Pancreas (tissue), 10 donors: ENCODE results near the gene HIPK2. TPM values are rescaled to one million over a fixed set of nuclear protein-coding genes. Genes with fewer than 3 reads are reported as not detected.

Experiments used
- ATAC-seq, 4 donors: fragments of 200-7000 bp; cut with Tn5 transposase; one replicate each; pipeline versions ENCODE4 v1.8.0 to v1.9.1; 2020; ENCODE audit warnings: mild to moderate bottlenecking in 4 of 4, moderate library complexity in 4 of 4
- DNase-seq, 6 donors: peaks; one replicate each; pipeline ENCODE4 v3.0.0-alpha.2; 2020
- FAIRE-seq: peaks from 2 replicates; lab custom pipeline; 2012; peaks lifted over from hg19 to GRCh38; lab: Jason Lieb, UNC
- H3K27ac ChIP-seq, 4 donors: fragments of 200-600 bp; sonication (generic); 1 replicate in 3 of 4; 2 replicates in 1 of 4; pipeline versions ENCODE4 v1.5.0 to v1.8.0; 2020
- H3K27me3 ChIP-seq, 4 donors: fragments of 200-600 bp; one replicate each; pipeline ENCODE4 v1.8.0; 2021
- H3K36me3 ChIP-seq, 3 donors: fragments of 200-600 bp; sonication (generic) in 1 of 3; one replicate each; pipeline versions ENCODE4 v1.5.0 to v1.8.0; 2020 to 2021
- H3K4me1 ChIP-seq, 3 donors: fragments of 200-600 bp; one replicate each; pipeline ENCODE4 v1.8.0; 2021
- H3K4me3 ChIP-seq, 4 donors: fragments of 200-600 bp; sonication (generic) in 2 of 4; one replicate each; pipeline versions ENCODE4 v1.5.0 to v1.8.0; 2020 to 2021
- H3K9me3 ChIP-seq, 4 donors: fragments of 200-600 bp; one replicate each; pipeline ENCODE4 v1.8.0; 2021
- CTCF ChIP-seq, 4 donors: fragments of 200-600 bp; sonication (generic) in 3 of 4; IDR thresholded peaks; one replicate each; pipeline versions ENCODE4 v1.5.0 to v1.8.0; 2021; ENCODE audit warnings: antibody characterized with exemption in 4 of 4
- WGBS, 2 donors: extraction: QIAGEN DNeasy Blood & Tissue Kit; methylation state at CpG; one replicate each; pipeline ENCODE4 v1.1.7; 2013; 5-methylcytosine and 5-hydroxymethylcytosine counted together
- intact Hi-C, 3 donors: fragments of 100-400 bp; cut with DNase I; formaldehyde crosslinking; loops; one replicate each; pipeline versions ENCODE4 v1.11.1 to v1.14.2; 2022
- polyA plus RNA-seq, 2 donors: library from polyadenylated mRNA; stranded (reverse); fragments of 200-250 nt; gene quantifications; one replicate each; pipeline ENCODE4 v1.2.3, GENCODE V29; 2013
- total RNA-seq, 6 donors: library from RNA; stranded (reverse); fragmentation: NEBNext Ultra II Directional in 4 of 6; extraction: Animal tissue kit (Norgen Biotek cat#: 25700) in 4 of 6; gene quantifications; one replicate each; pipeline versions ENCODE4 v1.2.1 to v1.2.4, GENCODE V29; 2021 to 2023
- donor health status: healthy with polysubstance abuse.
- donor health status: DM: no; HTN: no; CAD: no; lungs with moderate emphysema.
- donor health status: DM: no; HTN: no; CAD: no.
- donor health status: control.
- donor health status: control.
- donor health status: Bipolar disorder and iron deficiency.
- donor health status: DM: yes; HTN: yes; CAD: no.
- donor health status: DM: no; HTN: no; CAD: no.
- donor health status: DM: no; HTN: no; CAD: no.
- donor health status: DM: yes; HTN: yes; CAD: no.

Gene HIPK2
- total and polyA plus RNA-seq, 8 donors: 6.7 to 49.0 (median 24.7) TPM

- intact Hi-C loops: no loop called here
- no peak for FAIRE-seq
- peaks cover 13 to 17% (median 14%) of the 10 kb centered on the region in 3 donors for H3K4me1 ChIP-seq
- H3K4me3 ChIP-seq: no peak overlapping the region
- no peaks in the 10 kb centered on the region for H3K36me3 ChIP-seq
- no peak for DNase-seq
- peak overlapping the region in 1 of 4 donors; percentile 2 for H3K27ac ChIP-seq
- no peak for TF ChIP-seq CTCF (IDR thresholded peaks at IDR 0.05)
- H3K27me3 ChIP-seq: no peaks in the 10 kb centered on the region
- peak; percentile 44 to 78 (median 61) for ATAC-seq
- WGBS, 2 donors: 46 to 47% methylated on average over 10 of the region's 10 CpGs
- H3K9me3 ChIP-seq: no peaks in the 10 kb centered on the region
These were observed 80.7 kb downstream of the HIPK2 start for GRCh38 chr7:139697056-139697455.

- Histone ChIP-seq H3K36me3 (no peaks in the 10 kb centered on the region), H3K27ac (peak overlapping the region in 1 of 4 donors; percentile 2), H3K9me3 (no peaks in the 10 kb centered on the region), H3K27me3 (no peaks in the 10 kb centered on the region), H3K4me3 (no peak overlapping the region), H3K4me1 (peaks cover 16 to 18% (median 17%) of the 10 kb centered on the region in 3 donors)
- TF ChIP-seq CTCF (IDR thresholded peaks at IDR 0.05): no peak
- ATAC-seq (peak in 1 of 4 donors; percentile 11), DNase-seq (no peak), FAIRE-seq (no peak)
- 65 to 70% methylated on average over 4 of the region's 4 CpGs for WGBS, 2 donors
- intact Hi-C loops: no loop called here
These were observed 81.2 kb downstream of the HIPK2 start for GRCh38 chr7:139696552-139696951.

GRCh38 chr7:139695588-139695987 is 82.2 kb downstream of the HIPK2 start:
- DNase-seq (no peak), ATAC-seq (no peak), FAIRE-seq (no peak)
- intact Hi-C loops: no loop called here
- H3K4me1 ChIP-seq: peaks cover 24 to 27% (median 27%) of the 10 kb centered on the region in 3 donors
- 77 to 93% methylated on average over 1 of the region's 1 CpG for WGBS, 2 donors
- no peaks in the 10 kb centered on the region for H3K27me3 ChIP-seq
- no peak overlapping the region for H3K27ac ChIP-seq
- H3K36me3 ChIP-seq: no peaks in the 10 kb centered on the region
- H3K4me3 ChIP-seq: no peak overlapping the region
- no peaks in the 10 kb centered on the region for H3K9me3 ChIP-seq
- no peak for TF ChIP-seq CTCF (IDR thresholded peaks at IDR 0.05)

- peaks cover 28 to 31% (median 28%) of the 10 kb centered on the region in 3 donors for H3K4me1 ChIP-seq
- no peak overlapping the region for H3K27ac ChIP-seq
- no peak for DNase-seq
- no peaks in the 10 kb centered on the region for H3K9me3 ChIP-seq
- no peak for TF ChIP-seq CTCF (IDR thresholded peaks at IDR 0.05)
- no peak overlapping the region for H3K4me3 ChIP-seq
- 92 to 94% methylated on average over 14 of the region's 14 CpGs for WGBS, 2 donors
- intact Hi-C loops: no loop called here
- no peaks in the 10 kb centered on the region for H3K36me3 ChIP-seq
- H3K27me3 ChIP-seq: no peaks in the 10 kb centered on the region
- ATAC-seq: no peak
- FAIRE-seq: no peak
These were observed 82.7 kb downstream of the HIPK2 start for GRCh38 chr7:139695051-139695450.

GRCh38 chr7:139694389-139694676 is 83.5 kb downstream of the HIPK2 start:
- intact Hi-C loops: no loop called here
- Histone ChIP-seq H3K36me3 (no peaks in the 10 kb centered on the region), H3K9me3 (no peaks in the 10 kb centered on the region), H3K27me3 (no peaks in the 10 kb centered on the region), H3K27ac (no peak overlapping the region), H3K4me3 (no peak overlapping the region), H3K4me1 (peaks cover 28 to 31% (median 28%) of the 10 kb centered on the region in 3 donors)
- FAIRE-seq: no peak
- WGBS, 2 donors: 84 to 90% methylated on average over 8 of the region's 8 CpGs
- no peak for TF ChIP-seq CTCF (IDR thresholded peaks at IDR 0.05)
- ATAC-seq: no peak
- no peak for DNase-seq
